IgD-negative memory B cell (primary cell): ENCODE results near the gene PSG4. TPM values are rescaled to one million over a fixed set of nuclear protein-coding genes. Genes with fewer than 3 reads are reported as not detected.
"Not testable (repeated sequence)": the region's sequence is repeated elsewhere in the genome, so short reads cannot be mapped to it uniquely, and the experiment has no call there.

Experiments used
- H3K27ac Mint-ChIP-seq, 3 donors: one replicate each; pipeline ENCODE4 v1.8.0; 2020 to 2022; ENCODE audit warnings: mild to moderate bottlenecking in 3 of 3, mixed read lengths in 3 of 3, moderate library complexity in 1 of 3
- H3K27me3 Mint-ChIP-seq: one replicate; pipeline ENCODE4 v1.8.0; 2021; ENCODE audit warnings: mixed read lengths
- H3K36me3 Mint-ChIP-seq: one replicate; pipeline ENCODE4 v1.8.0; 2020; ENCODE audit warnings: mild to moderate bottlenecking, mixed read lengths
- H3K4me1 Mint-ChIP-seq, 3 donors: one replicate each; pipeline ENCODE4 v1.8.0; 2020 to 2022; ENCODE audit warnings: mixed read lengths in 3 of 3, mild to moderate bottlenecking in 1 of 3
- H3K4me3 Mint-ChIP-seq, 4 donors: one replicate each; pipeline ENCODE4 v1.8.0; 2020 to 2022; ENCODE audit warnings: mild to moderate bottlenecking in 4 of 4, mixed read lengths in 4 of 4, moderate library complexity in 3 of 4
- H3K9me3 Mint-ChIP-seq, 3 donors: one replicate each; pipeline ENCODE4 v1.8.0; 2020 to 2021; ENCODE audit warnings: mixed read lengths in 3 of 3, mild to moderate bottlenecking in 1 of 3
- polyA plus RNA-seq: library from polyadenylated mRNA; unstranded; fragments of 300-500 nt; fragmentation: Illumina TruSeq; gene quantifications from one replicate; pipeline ENCODE4 v1.2.3, GENCODE V29; 2021

PSG4 gene
- not detected for polyA plus RNA-seq

GRCh38 chr19:43205471-43206105, at the start of gene PSG4:
TSS of gene PSG4 (minus strand) at chr19:43205638. CDS start at chr19:43205536, 102 bp downstream.
- not testable (repeated sequence) for H3K9me3 Mint-ChIP-seq, H3K4me3 Mint-ChIP-seq, H3K27ac Mint-ChIP-seq, H3K4me1 Mint-ChIP-seq, H3K36me3 Mint-ChIP-seq
- H3K27me3 Mint-ChIP-seq, result peaks cover 19% of the 10 kb centered on the region

GRCh38 chr19:43251428-43251827, 46.0 kb upstream of the PSG4 start:
- H3K27me3 Mint-ChIP-seq, H3K4me3 Mint-ChIP-seq, H3K36me3 Mint-ChIP-seq, H3K9me3 Mint-ChIP-seq, H3K4me1 Mint-ChIP-seq, H3K27ac Mint-ChIP-seq: not testable (repeated sequence)

GRCh38 chr19:43250296-43250695, 44.9 kb upstream of the PSG4 start:
- H3K27ac Mint-ChIP-seq, H3K4me1 Mint-ChIP-seq, H3K4me3 Mint-ChIP-seq, H3K9me3 Mint-ChIP-seq, H3K27me3 Mint-ChIP-seq, H3K36me3 Mint-ChIP-seq: not testable (repeated sequence)

- H3K36me3 Mint-ChIP-seq, H3K4me3 Mint-ChIP-seq, H3K4me1 Mint-ChIP-seq, H3K9me3 Mint-ChIP-seq, H3K27me3 Mint-ChIP-seq, H3K27ac Mint-ChIP-seq: not testable (repeated sequence)
These were observed 43.2 kb upstream of the PSG4 start for GRCh38 chr19:43248635-43249002.

GRCh38 chr19:43247243-43247880, 41.9 kb upstream of the PSG4 start:
- not testable (repeated sequence) for H3K9me3 Mint-ChIP-seq, H3K4me1 Mint-ChIP-seq, H3K36me3 Mint-ChIP-seq, H3K4me3 Mint-ChIP-seq, H3K27me3 Mint-ChIP-seq, H3K27ac Mint-ChIP-seq

- peaks cover 3 to 13% (median 3%) of the 10 kb centered on the region in 3 donors for H3K9me3 Mint-ChIP-seq
- not testable (repeated sequence) for H3K4me3 Mint-ChIP-seq, H3K27ac Mint-ChIP-seq, H3K36me3 Mint-ChIP-seq, H3K4me1 Mint-ChIP-seq, H3K27me3 Mint-ChIP-seq
These were observed 40.4 kb upstream of the PSG4 start for GRCh38 chr19:43245848-43246247.

- H3K9me3 Mint-ChIP-seq, result peaks cover 4 to 22% (median 21%) of the 10 kb centered on the region in 3 donors
- not testable (repeated sequence) for H3K27me3 Mint-ChIP-seq, H3K4me1 Mint-ChIP-seq, H3K36me3 Mint-ChIP-seq, H3K27ac Mint-ChIP-seq, H3K4me3 Mint-ChIP-seq
These were observed 36.8 kb upstream of the PSG4 start for GRCh38 chr19:43242211-43242610.

- H3K4me3 Mint-ChIP-seq, H3K27ac Mint-ChIP-seq, H3K4me1 Mint-ChIP-seq, H3K27me3 Mint-ChIP-seq, H3K36me3 Mint-ChIP-seq: not testable (repeated sequence)
- H3K9me3 Mint-ChIP-seq, result peaks cover 6 to 22% (median 21%) of the 10 kb centered on the region in 3 donors
These were observed 32.8 kb upstream of the PSG4 start for GRCh38 chr19:43238213-43238612.

GRCh38 chr19:43235686-43236085, 30.2 kb upstream of the PSG4 start:
- not testable (repeated sequence) for H3K36me3 Mint-ChIP-seq, H3K27me3 Mint-ChIP-seq, H3K4me3 Mint-ChIP-seq, H3K27ac Mint-ChIP-seq, H3K4me1 Mint-ChIP-seq
- H3K9me3 Mint-ChIP-seq, result peaks cover 8 to 17% (median 17%) of the 10 kb centered on the region in 3 donors

- Mint-ChIP-seq H3K9me3 (peaks cover 9 to 34% (median 27%) of the 10 kb centered on the region in 3 donors), H3K36me3 (no peaks in the 10 kb centered on the region)
These were observed 23.9 kb upstream of the PSG4 start for GRCh38 chr19:43229315-43229714.

GRCh38 chr19:43228730-43229129, 23.3 kb upstream of the PSG4 start:
- H3K27me3 Mint-ChIP-seq, H3K4me1 Mint-ChIP-seq, H3K27ac Mint-ChIP-seq, H3K36me3 Mint-ChIP-seq, H3K4me3 Mint-ChIP-seq: not testable (repeated sequence)
- H3K9me3 Mint-ChIP-seq, result peaks cover 6 to 34% (median 32%) of the 10 kb centered on the region in 3 donors

More at GRCh38 chr19:43229315-43229714, 23.9 kb upstream of the PSG4 start:
- Mint-ChIP-seq H3K4me1 (no peaks in the 10 kb centered on the region), H3K4me3 (no peak overlapping the region), H3K27me3 (peaks cover 2% of the 10 kb centered on the region), H3K27ac (no peak overlapping the region)

GRCh38 chr19:43226986-43227385, 21.5 kb upstream of the PSG4 start:
- H3K4me3 Mint-ChIP-seq, H3K27ac Mint-ChIP-seq, H3K27me3 Mint-ChIP-seq, H3K36me3 Mint-ChIP-seq, H3K4me1 Mint-ChIP-seq: not testable (repeated sequence)
- peaks cover 4 to 38% (median 35%) of the 10 kb centered on the region in 3 donors for H3K9me3 Mint-ChIP-seq

- Mint-ChIP-seq H3K4me3 (no peak overlapping the region), H3K9me3 (peaks cover 2 to 39% (median 27%) of the 10 kb centered on the region in 3 donors), H3K4me1 (no peaks in the 10 kb centered on the region), H3K27me3 (no peaks in the 10 kb centered on the region), H3K27ac (no peak overlapping the region), H3K36me3 (no peaks in the 10 kb centered on the region)
These were observed 19.4 kb upstream of the PSG4 start for GRCh38 chr19:43224855-43225253.

GRCh38 chr19:43224201-43224854, 18.9 kb upstream of the PSG4 start:
- H3K4me1 Mint-ChIP-seq, result not testable (repeated sequence)

GRCh38 chr19:43221891-43222290, 16.5 kb upstream of the PSG4 start:
- H3K4me3 Mint-ChIP-seq, H3K36me3 Mint-ChIP-seq, H3K4me1 Mint-ChIP-seq, H3K27ac Mint-ChIP-seq, H3K27me3 Mint-ChIP-seq: not testable (repeated sequence)
- peaks cover 3 to 37% (median 29%) of the 10 kb centered on the region in 3 donors for H3K9me3 Mint-ChIP-seq

More at GRCh38 chr19:43224201-43224854, 18.9 kb upstream of the PSG4 start:
- H3K27me3 Mint-ChIP-seq, H3K27ac Mint-ChIP-seq, H3K36me3 Mint-ChIP-seq: not testable (repeated sequence)
- peaks cover 1 to 36% (median 24%) of the 10 kb centered on the region in 3 donors for H3K9me3 Mint-ChIP-seq
- peak overlapping the region in 1 of 4 donors; percentile 9 for H3K4me3 Mint-ChIP-seq

GRCh38 chr19:43219136-43219535, 13.7 kb upstream of the PSG4 start:
- H3K27me3 Mint-ChIP-seq, H3K36me3 Mint-ChIP-seq, H3K27ac Mint-ChIP-seq, H3K4me1 Mint-ChIP-seq: not testable (repeated sequence)
- H3K4me3 Mint-ChIP-seq, result peak overlapping the region in 1 of 4 donors; percentile 37
- H3K9me3 Mint-ChIP-seq, result peaks cover 3 to 23% (median 22%) of the 10 kb centered on the region in 3 donors
